Measurements from ENCODE around the gene TSPAN5. TPM values are rescaled to one million over a fixed set of nuclear protein-coding genes. Genes with fewer than 3 reads are reported as not detected.

Gene TSPAN5
- total RNA-seq, 1 donor: 3.5 TPM

DNA sequence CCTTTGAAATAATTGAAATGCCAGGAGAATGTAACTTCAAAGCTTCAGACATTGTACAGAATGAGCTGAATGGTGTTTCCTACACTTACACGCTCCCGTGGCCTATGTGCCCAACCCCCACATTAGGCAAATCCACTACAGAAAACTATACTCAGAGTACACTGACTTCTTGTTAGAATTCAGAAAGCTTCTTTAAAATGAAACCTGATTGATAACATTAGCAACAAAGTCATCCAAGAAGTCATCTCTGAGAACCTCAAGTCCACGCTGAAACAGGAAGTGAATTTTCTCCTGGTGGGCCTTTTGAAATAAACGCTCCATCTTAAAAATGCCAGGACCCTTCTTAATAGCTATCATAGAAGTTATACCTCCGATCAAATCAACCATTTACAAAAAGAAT lies 136.3 kb downstream of the TSPAN5 start:
- no peak for DNase-seq (ENCODE audit: low read depth in 2 of 3, low spot score in 2 of 3)

DNA sequence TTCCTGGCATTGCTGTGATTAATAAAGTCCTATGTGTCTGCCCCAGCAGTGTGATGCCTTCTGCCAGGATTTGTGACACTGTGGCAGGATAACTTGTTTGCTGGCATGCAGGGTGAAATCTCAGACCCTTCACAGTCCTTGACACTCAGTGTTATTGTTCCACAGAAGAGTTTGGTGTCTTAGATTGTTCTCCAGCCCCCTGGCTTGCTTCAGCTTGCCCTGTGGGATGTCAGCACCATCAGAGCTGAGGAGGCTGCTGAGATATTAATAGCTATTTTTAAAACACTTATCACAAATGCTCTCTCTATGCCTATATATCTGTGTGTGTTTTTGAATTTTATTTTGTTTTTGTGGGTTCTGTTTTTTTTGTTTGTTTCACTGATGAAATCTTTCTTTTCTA lies 136.9 kb downstream of the TSPAN5 start:
- no peak for DNase-seq (ENCODE audit: low read depth in 2 of 3, low spot score in 2 of 3)

DNA sequence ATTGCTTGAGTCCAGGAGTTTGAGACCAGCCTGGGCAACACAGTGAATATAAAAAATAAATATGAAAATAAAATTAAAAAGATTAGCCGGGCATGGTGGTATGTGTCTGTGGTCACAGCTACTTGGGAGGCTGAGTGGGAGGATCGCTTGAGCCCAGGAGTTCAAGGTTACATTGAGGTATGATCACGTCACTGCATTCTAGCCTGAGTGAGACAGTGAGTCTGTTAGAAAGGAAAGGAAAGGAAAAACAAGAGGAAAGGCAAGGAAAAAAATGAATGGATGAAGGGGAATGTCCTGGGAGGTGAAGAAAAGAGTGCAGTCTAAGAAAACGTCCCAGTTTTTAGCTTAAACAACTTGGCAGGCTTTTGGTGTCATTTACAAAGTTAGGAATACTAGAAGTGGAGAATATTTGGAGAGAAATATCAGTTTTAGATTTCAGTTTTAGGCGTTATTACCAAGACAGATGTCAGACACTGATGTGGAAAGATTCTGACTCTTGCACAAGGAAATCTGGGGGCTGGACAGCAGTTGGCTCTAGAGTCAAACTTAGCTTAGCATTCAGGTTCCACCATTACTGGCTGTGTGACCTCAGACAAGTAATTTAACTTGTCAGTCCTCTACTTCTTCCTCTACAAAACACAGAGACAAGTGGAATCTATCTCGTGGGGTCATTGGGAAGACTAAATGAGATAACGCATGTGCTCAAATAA lies 139.0 kb downstream of the TSPAN5 start:
- DNase-seq (ENCODE audit: low read depth in 2 of 3, low spot score in 2 of 3): no peak

DNA sequence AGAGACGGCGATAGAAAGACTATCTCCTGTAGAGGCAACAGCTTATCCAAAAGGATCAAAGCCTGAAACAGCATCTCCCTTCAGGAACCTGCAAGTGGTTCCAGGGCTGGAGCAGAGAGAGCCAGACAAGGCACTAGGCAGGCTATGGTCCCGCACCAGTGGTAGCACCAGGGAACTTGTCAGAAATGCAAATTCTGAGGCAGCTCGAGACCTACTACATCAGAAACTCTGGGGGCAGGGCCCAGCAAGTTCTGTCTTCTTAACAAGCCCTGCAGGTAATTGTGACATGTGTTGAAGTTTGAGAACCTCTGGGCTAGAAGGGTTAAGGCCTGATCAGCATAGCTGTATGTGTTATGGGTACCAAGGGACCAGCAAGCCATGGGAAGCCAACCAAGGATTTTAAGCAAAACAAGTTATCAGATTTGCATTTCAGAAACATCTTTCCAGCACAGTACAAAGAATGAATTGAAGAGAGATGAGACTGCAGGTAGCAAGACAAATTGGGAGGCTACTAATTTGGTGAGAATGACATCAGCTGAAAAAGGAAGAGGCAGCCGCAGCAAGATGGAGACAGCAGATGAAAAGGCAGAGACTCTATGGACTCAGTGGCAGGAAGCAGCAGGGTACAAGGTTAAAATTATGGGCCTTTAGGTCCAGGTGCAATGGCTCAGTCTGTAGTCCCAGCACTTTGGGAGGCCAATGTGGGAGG lies 139.7 kb downstream of the TSPAN5 start:
- DNase-seq (ENCODE audit: low read depth in 2 of 3, low spot score in 2 of 3): no peak

DNA sequence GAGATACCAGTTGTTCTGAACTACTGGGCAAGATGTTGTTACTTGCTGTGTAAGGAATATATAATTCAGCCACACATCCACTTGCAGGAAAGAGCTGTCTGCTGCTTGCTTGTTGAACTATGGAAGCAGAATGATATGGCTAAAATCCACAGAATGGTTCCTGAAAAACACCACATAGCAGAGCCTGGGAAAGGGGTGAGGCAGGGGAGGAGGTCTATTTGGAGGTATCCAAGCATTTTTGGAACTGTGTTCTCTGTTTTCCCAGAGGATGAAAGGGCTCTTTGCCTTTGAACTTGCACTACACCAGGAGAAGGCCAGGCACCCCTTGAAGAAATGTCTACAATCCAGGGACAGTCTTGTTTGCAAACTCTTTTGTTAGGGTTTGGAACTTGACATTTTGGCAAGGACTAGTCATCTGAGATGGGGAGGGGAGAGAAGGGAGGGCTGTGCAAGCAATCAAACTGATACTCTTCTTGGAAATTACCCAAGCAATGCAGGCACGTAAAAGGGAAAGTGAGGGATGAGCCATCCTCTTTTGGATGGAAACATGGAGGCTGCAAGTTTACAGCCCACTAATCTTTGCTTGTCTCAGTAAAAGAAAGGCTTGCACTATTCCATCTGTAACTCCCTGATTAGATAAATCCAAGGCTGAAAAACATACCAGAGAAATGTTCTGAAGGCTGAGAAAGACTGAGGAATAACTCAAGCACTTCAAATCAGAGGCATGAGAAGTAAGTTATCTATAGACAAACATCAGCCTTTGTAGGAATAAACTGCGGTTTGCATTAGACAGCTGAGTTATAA lies 141.0 kb downstream of the TSPAN5 start:
- DNase-seq (ENCODE audit: low read depth in 2 of 3, low spot score in 2 of 3): no peak

DNA sequence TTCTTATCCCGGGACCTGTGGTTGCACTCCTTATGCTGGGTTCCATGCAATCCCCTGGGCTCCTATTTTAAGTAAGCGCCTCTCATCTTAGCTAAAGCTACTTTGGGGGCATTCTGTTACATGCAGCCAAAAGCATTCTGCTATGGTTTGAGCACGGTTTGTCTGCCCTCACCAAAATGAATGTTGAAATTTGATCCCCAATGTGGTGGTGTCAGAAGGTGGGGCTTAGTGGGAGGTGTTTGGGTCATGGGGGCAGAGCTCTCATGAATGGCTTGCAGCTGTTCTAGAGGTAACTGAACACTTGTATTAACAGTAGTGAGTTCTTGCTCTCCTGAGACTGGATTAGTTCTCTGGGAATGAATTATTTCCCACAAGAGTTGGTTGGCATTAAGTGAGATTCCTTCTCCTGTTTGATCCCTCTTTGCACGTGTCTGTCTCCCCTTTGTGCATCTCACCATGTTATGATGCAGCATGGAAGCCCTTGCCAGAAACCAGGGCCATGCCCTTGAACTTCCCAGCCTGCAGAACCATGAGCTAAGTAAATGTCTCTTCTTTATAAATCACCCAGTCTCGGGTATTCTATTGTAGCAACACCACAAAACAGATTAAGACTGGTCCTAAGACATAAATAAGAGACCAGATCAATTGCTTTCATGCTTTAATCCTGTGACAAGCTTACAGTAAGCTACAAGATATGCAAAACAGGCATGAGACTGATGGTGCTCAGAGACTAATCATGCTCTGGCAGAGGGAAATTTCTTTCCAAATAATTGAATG lies 141.8 kb downstream of the TSPAN5 start:
- DNase-seq (ENCODE audit: low read depth in 2 of 3, low spot score in 2 of 3): no peak

DNA sequence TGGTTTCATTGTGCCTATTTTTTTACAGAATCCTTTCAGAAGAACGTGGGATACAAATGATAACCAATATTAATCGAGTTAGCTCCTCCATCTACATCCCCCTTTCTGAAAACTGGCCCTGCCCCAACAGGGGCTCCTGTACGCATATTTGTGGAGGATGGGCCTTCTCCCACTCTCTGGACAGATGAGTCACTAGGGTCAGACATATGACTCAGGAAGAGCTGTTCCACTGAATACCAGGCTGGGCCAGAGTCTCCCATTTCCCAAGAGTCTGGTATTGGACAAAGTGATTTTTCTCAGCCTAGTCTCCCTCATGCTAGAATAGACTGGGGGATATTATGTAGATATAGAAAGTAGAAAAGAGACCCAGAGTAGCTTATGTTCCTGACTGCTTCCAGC lies 142.4 kb downstream of the TSPAN5 start:
- no peak for DNase-seq (ENCODE audit: low read depth in 2 of 3, low spot score in 2 of 3)

DNA sequence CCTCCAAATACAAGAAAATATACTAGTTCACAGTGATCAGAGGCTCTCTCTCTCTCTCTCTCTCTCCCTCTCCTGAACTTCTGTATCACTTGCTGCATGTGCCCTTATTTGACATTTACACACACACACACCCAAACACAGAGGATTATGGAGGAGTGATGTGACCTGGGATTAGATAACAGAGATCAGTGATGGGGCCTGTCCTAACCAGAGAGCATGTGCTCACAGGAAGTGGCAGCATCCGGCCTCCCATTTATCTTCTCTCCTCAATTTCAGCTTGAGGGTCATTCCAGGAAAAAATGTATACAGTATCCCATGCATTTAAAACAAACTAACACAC lies 143.0 kb downstream of the TSPAN5 start:
- no peak for DNase-seq (ENCODE audit: low read depth in 2 of 3, low spot score in 2 of 3)

DNA sequence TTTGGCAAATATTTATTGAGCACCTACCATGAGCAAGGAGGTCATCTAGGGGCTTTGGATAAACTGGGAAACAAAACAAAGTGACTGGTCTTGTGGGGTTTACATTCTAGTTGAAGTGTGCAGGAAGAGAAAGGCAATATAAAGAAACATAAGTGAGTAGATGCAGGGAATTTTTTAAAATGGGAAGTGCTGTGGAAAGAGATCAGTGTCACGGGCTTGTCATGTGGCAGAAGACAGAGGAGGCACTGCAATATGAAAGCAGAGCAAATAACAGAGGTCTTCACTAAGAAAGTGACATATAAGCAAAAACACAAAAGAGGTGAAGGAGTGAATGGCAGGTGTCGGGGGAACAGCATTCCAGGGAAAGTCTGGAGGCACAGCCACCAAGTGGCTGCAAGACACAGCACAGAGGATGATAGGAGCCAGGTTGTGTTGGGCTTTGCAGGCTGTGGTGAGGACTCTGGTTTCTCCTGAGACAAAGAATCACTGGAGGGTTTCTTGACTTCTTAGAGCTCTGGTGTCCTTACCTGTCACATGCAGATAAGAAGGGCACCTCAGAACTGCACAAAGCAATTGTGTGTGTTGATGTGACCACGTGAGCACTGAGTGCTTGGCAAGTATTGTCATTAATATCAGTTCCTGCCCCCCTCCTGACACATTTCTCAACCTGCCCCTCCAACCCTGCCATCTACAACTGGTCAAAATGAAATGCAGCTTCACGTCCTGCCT lies 143.5 kb downstream of the TSPAN5 start:
- DNase-seq (ENCODE audit: low read depth in 2 of 3, low spot score in 2 of 3): no peak

DNA sequence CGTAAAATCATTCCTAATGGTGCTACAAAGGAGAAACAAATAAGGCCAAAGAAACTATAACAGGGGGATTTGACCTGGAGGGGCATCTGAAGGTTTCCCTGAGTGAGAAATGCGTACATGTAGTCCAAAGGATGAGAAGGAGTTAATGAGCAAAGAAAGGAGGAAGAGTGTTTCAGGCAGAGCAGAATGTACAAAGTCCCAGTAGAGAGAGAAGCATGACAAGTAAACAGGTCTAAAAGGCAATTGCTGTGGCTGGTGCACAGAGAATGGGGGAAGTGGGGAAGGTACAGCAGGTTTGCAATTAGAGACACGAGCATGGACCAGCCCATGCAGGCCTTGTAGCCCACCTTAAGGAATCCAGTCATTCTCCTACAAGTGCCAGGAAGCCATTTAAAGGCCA lies 145.5 kb downstream of the TSPAN5 start:
- no peak for DNase-seq (ENCODE audit: low read depth in 2 of 3, low spot score in 2 of 3)

DNA sequence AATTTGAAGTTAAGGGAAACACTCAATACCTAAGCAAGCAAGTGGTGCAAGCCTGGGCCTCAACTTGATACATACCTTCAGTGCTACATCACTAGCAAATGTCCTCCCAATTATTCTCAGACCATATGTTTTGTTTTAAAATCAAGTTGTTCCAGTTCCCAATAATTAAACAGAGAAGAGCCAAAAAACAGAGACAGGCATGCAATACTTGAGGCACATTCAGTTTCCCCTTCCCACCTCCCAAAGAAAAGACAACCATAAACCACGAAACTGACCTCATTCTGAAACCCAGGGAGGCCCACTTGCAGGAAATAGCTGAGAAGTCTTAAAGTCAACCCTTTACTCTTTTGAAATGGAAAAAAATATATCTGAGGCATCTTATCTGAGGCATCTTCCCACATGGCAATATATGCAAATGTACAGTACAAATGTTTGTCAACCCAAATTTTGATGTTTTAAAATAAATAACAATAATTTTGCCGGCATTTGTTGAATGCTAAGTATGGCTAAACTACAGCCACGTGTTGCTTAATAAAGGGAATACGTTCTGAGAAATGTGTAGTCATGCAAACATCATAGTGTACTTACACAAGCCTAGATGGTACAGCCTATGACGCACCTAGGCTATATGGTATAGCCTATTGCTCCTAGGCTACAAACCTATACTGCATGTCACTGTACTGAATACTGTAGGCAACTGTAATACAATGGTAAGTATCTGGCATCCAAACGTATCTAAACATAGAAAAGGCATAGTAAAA lies 147.5 kb downstream of the TSPAN5 start:
- DNase-seq (ENCODE audit: low read depth in 2 of 3, low spot score in 2 of 3): no peak

DNA sequence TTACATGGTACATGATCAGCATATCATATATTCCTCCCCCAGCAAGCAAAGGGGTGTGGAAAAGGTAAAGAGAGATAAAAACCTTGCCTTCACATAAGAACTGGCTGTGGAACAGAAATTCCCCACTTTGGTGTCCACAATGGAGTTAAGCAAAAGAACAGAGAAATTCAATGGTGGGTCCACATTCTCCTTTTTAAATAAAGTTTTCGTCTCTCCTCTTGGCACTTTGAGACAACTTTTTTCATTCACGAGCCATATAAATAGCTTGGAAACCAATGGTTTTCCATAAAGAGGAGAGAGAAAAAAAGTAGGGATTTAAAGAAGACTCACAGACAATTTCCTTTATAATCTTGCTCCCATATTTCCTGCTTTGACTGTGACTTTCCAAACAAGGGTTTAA lies 148.1 kb downstream of the TSPAN5 start:
- DNase-seq (ENCODE audit: low read depth in 2 of 3, low spot score in 2 of 3): no peak

DNA sequence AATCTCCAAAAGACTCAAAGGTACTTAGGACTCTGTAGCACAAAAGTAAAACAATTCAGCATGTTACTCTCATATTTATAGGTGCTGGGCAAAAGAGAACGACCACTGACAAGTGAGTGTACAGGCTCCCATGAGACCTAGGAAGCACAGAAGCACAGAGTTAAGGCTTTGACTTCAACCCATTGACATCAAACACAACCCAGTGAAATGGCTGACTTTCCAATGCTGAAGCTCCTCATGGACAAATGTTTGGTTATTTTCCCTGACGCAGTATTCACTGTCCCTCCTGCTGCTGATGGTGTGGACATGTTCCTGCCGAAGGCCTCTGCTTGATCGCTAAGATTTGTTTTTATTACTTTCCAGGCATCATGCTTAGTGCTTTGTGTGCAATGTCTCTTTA lies 148.7 kb downstream of the TSPAN5 start:
- no peak for DNase-seq (ENCODE audit: low read depth in 2 of 3, low spot score in 2 of 3)

DNA sequence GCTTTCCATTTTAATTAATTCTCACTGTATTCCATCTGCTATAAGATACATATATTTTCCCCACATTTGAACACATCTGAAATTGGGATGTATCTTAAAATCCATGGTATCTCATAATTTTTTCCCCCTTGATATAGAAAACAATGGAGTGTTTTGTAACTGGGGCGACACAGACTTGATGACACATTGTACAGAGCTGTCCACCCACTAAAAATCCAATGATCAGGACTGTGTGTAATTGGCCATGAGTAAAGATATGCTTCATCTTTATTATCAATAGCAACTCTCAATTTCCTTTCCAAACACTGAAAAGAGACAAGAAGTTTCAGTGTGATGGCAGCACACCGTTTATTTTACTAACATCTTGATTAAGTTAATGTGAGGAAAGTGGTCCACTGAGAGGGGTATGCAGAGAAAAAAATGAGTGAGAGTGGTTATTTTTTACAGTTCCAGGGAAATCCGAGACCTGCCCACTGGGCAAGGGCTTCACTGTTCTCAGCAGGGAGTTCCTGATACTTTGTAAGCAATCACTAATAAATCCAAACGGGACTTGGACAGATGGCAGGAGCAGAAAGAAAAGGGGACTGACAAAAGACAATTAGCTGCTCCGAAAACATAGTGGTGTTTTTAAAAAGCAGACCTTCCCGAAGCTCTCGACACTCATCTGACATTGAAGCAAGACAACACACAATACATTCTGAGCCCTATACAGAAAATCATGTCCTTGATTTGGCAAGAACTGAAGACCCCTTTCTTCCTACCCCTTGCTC lies 149.4 kb downstream of the TSPAN5 start:
- no peak for DNase-seq (ENCODE audit: low read depth in 2 of 3, low spot score in 2 of 3)

DNA sequence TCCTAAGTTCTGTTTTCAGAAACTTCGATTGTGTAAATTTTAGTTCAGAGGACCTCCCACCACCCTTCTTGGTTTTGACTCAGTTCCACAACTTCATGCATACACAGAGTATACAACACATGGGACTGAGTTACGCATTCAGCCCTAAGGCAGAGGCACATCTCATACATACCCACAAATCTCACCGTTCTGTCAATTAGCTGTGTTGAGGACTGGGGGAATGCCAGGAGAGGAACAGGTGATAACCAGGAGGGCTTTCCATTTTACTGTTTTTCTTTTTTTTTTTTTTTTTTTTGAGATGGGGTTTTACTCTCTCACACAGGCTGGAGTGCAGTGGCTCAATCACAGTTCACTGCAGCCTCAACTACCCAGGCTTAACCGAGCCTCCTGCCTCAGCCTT lies 150.2 kb downstream of the TSPAN5 start:
- no peak for DNase-seq (ENCODE audit: low read depth in 2 of 3, low spot score in 2 of 3)

DNA sequence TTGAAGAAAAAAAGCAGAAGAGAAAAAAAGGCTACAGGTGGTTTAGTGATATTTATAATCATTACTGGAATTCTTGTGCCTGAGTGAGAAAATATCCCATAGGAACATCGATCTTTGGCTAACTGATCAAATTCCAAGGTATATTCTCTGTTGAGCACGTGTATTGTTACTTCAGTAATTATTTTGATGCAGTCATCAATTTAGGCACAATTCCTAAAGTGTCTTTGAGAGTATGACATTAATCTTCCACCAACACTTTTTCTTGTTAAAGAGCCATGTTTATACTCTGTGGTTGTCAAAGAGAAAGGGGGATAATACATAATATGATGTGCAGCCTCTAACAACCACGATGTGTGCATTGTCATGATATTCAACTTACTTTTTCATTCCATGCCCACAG lies 151.1 kb downstream of the TSPAN5 start:
- DNase-seq (ENCODE audit: low read depth in 2 of 3, low spot score in 2 of 3): no peak

DNA sequence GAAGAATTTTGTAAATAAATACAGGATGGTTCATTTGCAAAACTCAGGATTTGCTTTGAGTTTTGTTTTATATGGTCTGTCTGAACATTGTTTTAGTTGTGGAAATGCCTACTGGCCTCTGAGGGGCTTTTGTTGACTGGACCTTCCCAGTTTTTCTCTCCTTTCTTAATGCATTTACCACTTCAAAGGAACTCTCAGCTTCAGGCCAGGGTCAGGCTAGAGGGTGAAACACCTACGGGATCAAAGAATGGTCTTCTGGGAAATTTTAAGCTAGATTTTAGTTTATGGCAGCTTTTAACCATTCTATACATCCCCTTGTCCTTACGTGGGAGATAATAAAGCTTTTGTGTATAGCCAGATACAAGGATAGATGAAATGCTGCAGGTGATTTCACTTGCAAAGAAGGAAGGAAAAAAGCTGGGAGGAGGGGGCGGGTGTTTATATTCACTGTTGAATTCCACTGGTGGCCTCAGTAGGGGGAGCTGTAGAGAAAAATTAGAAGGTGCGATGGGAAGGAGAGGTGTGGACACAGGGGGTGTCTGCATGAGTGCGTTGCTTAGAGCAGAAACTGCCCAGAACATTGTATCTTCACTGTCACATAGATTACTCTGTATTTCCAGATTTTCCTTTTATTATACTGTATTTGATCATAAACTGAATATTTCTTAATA lies 151.8 kb downstream of the TSPAN5 start:
- DNase-seq (ENCODE audit: low read depth in 2 of 3, low spot score in 2 of 3): no peak

DNA sequence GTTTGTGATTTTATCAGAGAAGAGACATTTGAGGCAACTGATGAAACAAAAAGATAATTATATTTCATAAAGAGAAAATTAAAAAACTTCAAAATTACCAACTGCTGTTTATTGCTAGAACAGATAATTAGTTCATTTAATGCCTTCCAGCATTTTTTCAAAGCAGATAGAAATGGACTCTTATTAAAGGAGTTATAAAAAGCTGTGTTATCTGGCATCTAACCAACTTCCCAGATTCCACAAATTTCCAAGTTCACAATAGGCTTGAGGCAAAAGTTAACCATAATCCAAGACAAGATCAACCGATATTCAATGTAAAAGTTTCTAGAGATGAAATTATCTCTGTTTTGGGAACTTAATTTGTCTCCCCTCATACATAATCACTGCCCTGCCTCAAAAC lies 152.4 kb downstream of the TSPAN5 start:
- DNase-seq (ENCODE audit: low read depth in 2 of 3, low spot score in 2 of 3): no peak
